GM18867 (cell line): ENCODE results near the gene RANBP1.
"Not testable (repeated sequence)": the region's sequence is repeated elsewhere in the genome, so short reads cannot be mapped to it uniquely, and the experiment has no call there.

Experiments used
- ATAC-seq: cut with Tn5 transposase; IDR thresholded peaks from one replicate; pipeline ENCODE4 v1.9.1; 2021; ENCODE audit warnings: mild to moderate bottlenecking, moderate library complexity; ENCODE audit not compliant: unreplicated experiment

The RANBP1 gene

DNA sequence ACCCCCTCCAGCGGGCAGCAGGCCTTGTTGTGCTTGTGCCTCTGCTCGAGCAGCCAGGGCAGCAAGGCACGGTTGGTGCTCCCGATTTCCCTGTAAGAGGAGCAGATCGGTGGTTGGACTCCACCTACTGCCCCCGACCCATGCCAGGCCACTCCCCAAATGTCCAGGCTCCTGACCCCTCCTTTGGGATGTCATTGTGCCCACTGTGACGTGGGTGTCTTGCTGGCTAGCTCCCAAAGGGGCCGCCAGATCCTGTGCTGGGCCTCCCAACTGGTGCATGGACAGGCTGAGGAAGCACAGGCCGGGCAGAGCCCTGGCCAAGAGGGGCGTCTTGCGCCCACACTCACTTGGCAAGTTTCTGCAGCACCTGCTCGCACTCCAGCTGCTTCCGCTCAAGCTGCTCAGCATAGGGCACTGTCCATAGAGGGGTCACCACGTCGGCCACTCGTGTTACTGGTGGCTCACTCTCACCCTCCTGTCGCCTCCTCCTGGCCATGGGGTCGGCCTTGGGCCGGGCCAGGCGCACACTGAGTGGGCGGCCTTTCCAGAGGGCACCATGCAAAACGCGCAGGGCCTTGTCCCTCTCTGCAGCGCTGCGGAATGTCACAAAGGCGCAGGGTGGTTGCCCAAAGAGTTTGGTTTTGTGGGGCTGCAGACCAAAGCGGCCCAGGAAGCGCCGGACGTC is at the start of gene RANBP1:
Gene RANBP1, plus strand, starts transcription at position 414 of the 685 bp plus-strand sequence. Its CDS starts 81 bp downstream, at position 495.
- no peak for ATAC-seq

- ATAC-seq: no peak
These were observed 49.1 kb upstream of the RANBP1 start for GRCh38 chr22:20066617-20067383.

- ATAC-seq: not testable (repeated sequence)
These were observed 48.6 kb upstream of the RANBP1 start for GRCh38 chr22:20067384-20067682.

- no peak for ATAC-seq
These were observed 47.3 kb upstream of the RANBP1 start for GRCh38 chr22:20068640-20069039.

DNA sequence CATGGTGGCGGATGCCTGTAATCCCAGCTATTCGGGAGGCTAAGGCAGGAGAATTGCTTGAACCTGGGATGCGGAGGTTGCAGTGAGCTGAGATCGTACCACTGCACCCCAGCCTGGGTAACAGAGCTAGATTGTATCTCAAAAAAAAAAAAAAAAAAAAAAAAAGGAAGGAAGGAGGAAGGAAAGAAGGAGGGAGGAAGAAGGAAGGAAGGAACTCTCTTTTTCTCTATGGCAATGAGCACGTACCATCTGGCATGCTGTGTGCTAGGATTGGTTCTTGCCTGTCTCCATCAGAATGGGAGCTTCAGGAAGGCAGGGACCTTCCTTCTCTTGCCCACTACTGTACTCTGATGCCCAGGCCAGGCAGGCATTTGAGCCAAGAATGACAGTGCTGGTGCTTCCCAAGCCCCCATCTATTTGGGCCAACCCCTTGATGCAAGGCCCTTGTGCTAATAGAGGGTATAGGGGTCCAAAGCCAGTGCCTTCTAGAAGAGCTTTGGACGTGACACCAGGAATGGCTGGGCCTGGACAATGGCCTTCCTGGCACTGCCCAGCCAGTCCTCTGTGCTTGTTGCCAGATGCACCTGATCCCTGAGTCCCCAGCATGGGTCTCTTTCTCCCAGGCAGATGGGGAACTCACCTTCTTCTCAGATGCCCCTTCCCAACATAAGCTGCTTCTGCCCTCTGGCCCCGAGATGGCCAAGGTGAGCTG is 46.4 kb upstream of the RANBP1 start:
- no peak for ATAC-seq

GRCh38 chr22:20071524-20071972 is 44.4 kb upstream of the RANBP1 start:
- ATAC-seq: no peak

DNA sequence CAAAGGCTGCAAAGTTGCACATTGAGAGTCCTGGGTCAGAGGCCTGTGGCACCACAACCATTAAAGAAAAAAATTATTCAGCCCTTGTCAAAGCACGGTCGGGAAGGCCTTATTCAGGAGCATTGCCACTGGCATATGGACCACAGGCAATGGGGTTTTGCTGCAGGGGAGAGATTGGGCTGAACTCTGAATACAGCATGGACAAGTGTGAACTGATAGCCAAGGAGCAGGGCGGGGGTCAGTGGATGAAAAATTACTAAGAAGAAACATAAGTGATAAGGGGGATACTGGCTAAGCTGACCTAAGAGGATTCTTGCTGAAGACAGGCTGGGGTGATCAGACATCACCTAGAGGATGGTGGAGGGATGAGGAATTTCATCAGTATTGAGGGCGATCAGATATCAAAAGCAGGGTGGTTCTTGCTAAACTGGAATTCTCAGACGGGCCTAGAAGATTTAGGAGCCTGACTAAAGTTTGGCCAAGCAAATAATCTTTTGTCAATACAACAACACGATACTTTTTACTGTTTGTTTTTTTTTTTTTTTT is 39.2 kb upstream of the RANBP1 start:
- no peak for ATAC-seq

GRCh38 chr22:20079745-20080444 is 36.0 kb upstream of the RANBP1 start, which contains the start of gene DGCR8:
DGCR8 (plus strand) TSS chr22:20080241; CDS start chr22:20085964, 5,723 bp downstream.
- peak; percentile 77 for ATAC-seq

GRCh38 chr22:20080445-20080775 is 35.5 kb upstream of the RANBP1 start:
- peak; percentile 62 for ATAC-seq

DNA sequence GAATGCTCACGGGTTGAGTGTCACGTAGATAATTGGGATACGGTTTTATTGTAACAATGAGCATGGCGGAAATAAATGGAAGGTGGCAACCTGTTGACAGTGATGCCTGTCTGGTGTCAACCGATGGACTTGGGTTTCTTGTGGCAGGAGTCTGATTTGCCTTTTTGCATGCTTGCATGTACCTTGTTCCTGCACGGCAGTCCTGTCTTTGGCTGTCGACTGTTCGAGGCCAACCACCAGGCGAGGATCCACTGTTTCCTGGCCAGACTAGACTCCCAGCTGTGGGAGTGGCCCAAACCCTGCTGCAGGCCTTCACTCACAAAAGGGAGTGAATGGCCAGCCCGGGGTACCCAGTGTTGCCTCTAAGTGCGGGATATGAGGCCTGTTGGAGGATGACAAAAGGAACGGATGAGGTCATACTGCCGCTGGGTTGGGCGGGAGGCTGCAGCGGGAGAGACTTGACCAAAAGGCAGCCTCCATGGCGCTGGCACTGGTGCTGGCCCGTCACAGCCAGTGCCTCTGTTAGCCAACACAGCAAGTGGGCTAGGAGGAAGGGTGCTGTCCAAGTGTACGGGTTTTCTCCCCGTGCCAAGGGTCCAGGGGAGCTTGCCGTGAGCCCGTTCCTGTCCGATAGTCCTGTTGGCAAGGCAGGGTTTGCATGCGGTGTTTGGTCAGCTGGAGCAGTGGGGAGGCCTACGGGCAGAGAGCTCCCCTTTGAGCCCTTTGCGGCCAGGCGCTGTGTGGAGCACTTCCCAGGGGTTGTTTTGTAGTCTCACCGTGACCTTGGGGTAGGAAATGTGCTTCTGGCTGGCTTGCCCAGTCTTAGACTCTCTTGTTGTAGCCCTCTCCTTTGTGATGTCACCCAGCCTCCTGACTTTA is 34.9 kb upstream of the RANBP1 start:
- no peak for ATAC-seq

DNA sequence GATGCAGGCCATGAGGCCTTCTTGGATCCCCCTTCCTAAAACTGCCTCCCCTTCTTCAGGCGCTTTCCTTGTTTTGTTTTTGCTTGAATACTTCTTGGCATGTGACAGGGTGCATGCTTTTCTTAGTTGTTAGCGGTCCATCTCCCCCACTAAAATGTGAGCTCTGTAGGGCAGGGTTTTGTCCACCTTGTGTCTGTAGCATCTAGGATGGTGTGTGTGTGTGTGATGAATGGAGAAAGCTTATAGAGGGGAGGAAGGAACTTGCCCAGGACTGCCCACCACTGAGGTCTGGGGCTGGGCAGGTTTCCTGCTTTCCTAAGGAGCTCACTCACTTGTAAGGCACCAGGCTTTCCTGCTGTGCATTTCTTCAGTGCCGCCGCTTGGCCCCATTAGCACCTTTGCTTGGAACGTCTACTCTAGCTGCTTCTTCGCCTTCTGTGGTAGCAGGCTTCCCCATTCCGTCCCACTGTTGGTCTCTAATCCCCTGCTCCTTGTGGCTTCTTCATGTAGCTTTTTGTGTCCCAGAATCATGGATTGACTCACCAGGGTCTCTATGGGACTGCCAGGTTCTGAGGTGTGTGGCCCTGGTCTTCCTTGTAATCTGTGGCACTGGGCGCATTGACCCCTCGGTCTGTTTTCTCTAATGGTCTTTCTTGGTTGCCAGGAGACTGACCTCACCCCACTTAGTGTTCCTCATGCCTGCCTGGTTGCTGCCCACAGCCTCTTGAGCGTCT is 32.6 kb upstream of the RANBP1 start:
- no peak for ATAC-seq

- no peak for ATAC-seq
These were observed 31.9 kb upstream of the RANBP1 start for GRCh38 chr22:20083891-20084546.

DNA sequence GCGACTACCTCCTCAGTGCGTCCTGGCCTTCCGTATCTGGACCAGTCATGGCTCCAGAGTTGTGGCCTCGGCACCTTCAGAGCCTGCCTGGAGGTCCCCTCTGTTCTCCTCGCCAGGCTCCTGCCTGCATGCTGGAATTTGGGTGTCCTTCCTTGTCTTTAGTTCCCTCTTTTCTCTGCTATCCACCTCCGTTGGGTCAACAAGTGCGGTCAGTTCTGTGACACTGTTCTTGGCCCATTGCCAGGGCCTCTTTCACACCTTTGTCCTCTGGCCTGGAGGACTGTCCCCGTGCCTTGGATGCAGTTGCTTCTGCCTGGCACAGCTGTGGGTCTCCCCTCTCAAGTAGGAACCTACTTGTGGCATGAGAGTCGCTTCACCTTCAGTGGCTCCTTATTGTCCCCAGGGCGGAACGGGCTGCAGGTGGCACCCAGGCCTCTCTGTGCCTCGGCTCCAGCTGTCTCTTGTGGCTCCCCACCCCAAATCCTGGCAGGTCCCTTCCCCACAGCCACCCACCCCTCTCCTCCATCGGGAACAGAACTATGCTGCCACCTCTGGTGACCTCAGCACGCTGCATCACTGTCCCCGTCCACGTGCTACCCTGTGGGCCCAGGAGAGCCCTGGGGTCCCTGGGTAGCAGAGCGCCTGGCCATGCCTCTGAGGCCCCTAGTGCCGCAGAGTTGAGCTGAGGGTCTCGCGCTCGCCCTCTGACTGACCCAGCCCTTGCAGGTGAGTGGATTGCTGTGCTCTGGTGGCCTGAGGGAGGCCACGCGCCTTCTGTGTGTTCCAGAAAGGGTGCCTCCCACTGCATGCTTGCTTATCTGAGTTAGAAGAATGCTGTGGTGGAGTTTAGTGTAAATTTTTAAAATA is 31.1 kb upstream of the RANBP1 start:
- no peak for ATAC-seq

- ATAC-seq: no peak
These were observed 30.3 kb upstream of the RANBP1 start for GRCh38 chr22:20085651-20086050.

GRCh38 chr22:20086101-20086599 is 29.8 kb upstream of the RANBP1 start:
- ATAC-seq: no peak

GRCh38 chr22:20086763-20087162 is 29.1 kb upstream of the RANBP1 start:
- ATAC-seq: no peak
